ENCODE results near the gene PM20D2. TPM values are rescaled to one million over a fixed set of nuclear protein-coding genes. Genes with fewer than 3 reads are reported as not detected.

PM20D2 gene
- total RNA-seq, 1 experiment from 2014 or later = 41.7 TPM

GRCh38 chr6:89173634-89174033 is 27.8 kb downstream of the PM20D2 start:
- intact Hi-C loops (cut with micrococcal nuclease; ENCODE audit: unreplicated experiment) = no loop called here
- BruUV-seq (replicated peaks) = no TSS peak
- TF ChIP-seq CTCF (conservative IDR thresholded peaks at IDR 0.05; ENCODE audit: low read depth, low read length) (no peak), EZH2 (IDR thresholded peaks at IDR 0.05; ENCODE audit: borderline replicate concordance, low read depth, low read length, poor library complexity, severe bottlenecking) (no peak)
- Histone ChIP-seq H3K36me3 (ENCODE audit: insufficient read depth, low read length, poor library complexity, severe bottlenecking) (no peaks in the 10 kb centered on the region), H3K9me3 (ENCODE audit: low read depth, low read length, poor library complexity, severe bottlenecking) (no peaks in the 10 kb centered on the region), H3K4me1 (ENCODE audit: insufficient read depth, low read length, poor library complexity, severe bottlenecking) (no peaks in the 10 kb centered on the region), H3K27me3 (replicated peaks; ENCODE audit: insufficient read depth, low read depth, low read length, poor library complexity) (no peaks in the 10 kb centered on the region), H3K4me3 (ENCODE audit: low read depth, low read length, poor library complexity, severe bottlenecking) (no peak overlapping the region), H3K27ac (ENCODE audit: low read depth, low read length, poor library complexity, severe bottlenecking) (no peak overlapping the region)
- POLR2A ChIA-PET (ENCODE audit: low non-redundant PET) = no interaction called here
- DNase-seq (ENCODE audit: low spot score) = no peak
- CTCF ChIA-PET = no interaction called here

GRCh38 chr6:89180112-89180511 is 34.3 kb downstream of the PM20D2 start:
- POLR2A ChIA-PET (ENCODE audit: low non-redundant PET) = no interaction called here
- CTCF ChIA-PET = interaction anchor here (0.6 kb wide), 1 partner anchor 146 kb away, joined by 3 read pairs; no protein-coding TSS in a partner anchor
- Histone ChIP-seq H3K27ac (ENCODE audit: low read depth, low read length, poor library complexity, severe bottlenecking) (no peak overlapping the region), H3K36me3 (ENCODE audit: insufficient read depth, low read length, poor library complexity, severe bottlenecking) (no peaks in the 10 kb centered on the region), H3K4me1 (ENCODE audit: insufficient read depth, low read length, poor library complexity, severe bottlenecking) (no peaks in the 10 kb centered on the region), H3K9me3 (ENCODE audit: low read depth, low read length, poor library complexity, severe bottlenecking) (no peaks in the 10 kb centered on the region), H3K27me3 (replicated peaks; ENCODE audit: insufficient read depth, low read depth, low read length, poor library complexity) (no peaks in the 10 kb centered on the region), H3K4me3 (ENCODE audit: low read depth, low read length, poor library complexity, severe bottlenecking) (no peak overlapping the region)
- no peak for DNase-seq (ENCODE audit: low spot score)
- TF ChIP-seq CTCF (conservative IDR thresholded peaks at IDR 0.05; ENCODE audit: low read depth, low read length) (no peak), EZH2 (IDR thresholded peaks at IDR 0.05; ENCODE audit: borderline replicate concordance, low read depth, low read length, poor library complexity, severe bottlenecking) (no peak)
- no TSS peak for BruUV-seq (replicated peaks)
- intact Hi-C loops (cut with micrococcal nuclease; ENCODE audit: unreplicated experiment) = no loop called here

GRCh38 chr6:89180971-89181370 is 35.1 kb downstream of the PM20D2 start:
- no peak for DNase-seq (ENCODE audit: low spot score)
- BruUV-seq (replicated peaks) = no TSS peak
- no peak overlapping the region for H3K4me3 ChIP-seq (ENCODE audit: low read depth, low read length, poor library complexity, severe bottlenecking)
- ChIA-PET CTCF (no interaction called here), POLR2A (ENCODE audit: low non-redundant PET) (no interaction called here)
- no peak for TF ChIP-seq CTCF (conservative IDR thresholded peaks at IDR 0.05; ENCODE audit: low read depth, low read length)
- TF ChIP-seq EZH2 (IDR thresholded peaks at IDR 0.05; ENCODE audit: borderline replicate concordance, low read depth, low read length, poor library complexity, severe bottlenecking) = no peak
- intact Hi-C loops (cut with micrococcal nuclease; ENCODE audit: unreplicated experiment) = no loop called here
- no peaks in the 10 kb centered on the region for H3K4me1 ChIP-seq (ENCODE audit: insufficient read depth, low read length, poor library complexity, severe bottlenecking)
- H3K27me3 ChIP-seq (replicated peaks; ENCODE audit: insufficient read depth, low read depth, low read length, poor library complexity) = no peaks in the 10 kb centered on the region
- no peak overlapping the region for H3K27ac ChIP-seq (ENCODE audit: low read depth, low read length, poor library complexity, severe bottlenecking)
- H3K36me3 ChIP-seq (ENCODE audit: insufficient read depth, low read length, poor library complexity, severe bottlenecking) = no peaks in the 10 kb centered on the region
- no peaks in the 10 kb centered on the region for H3K9me3 ChIP-seq (ENCODE audit: low read depth, low read length, poor library complexity, severe bottlenecking)
